ENCODE data around the gene KMT2D.

- no peak for TF ChIP-seq POLR2A (IDR thresholded peaks at IDR 0.05)
- no peak for TF ChIP-seq CTCF (IDR thresholded peaks at IDR 0.05)
These were observed 37.9 kb downstream of the KMT2D start for GRCh38 chr12:49022558-49023178.
